Sigmoid colon (tissue), 4 donors: Measurements from ENCODE around the gene CD24.

ENCODE experiments used
- POLR2AphosphoS5 ChIP-seq, 4 donors: sonication (generic); formaldehyde crosslinking; IDR thresholded peaks; one replicate each; pipeline ENCODE4 v1.6.1; 2017; ENCODE audit warnings: antibody characterized with exemption in 4 of 4
- TF ChIP-seq, protein P1 (sequence below), 4 experiments: fragments of 450-650 bp in 3 of 4; fragments of 200-600 bp in 1 of 4; IDR thresholded peaks; one replicate each; pipeline ENCODE4 v1.5.1; 2016 to 2019; ENCODE audit warnings: antibody characterized with exemption in 4 of 4, mild to moderate bottlenecking in 3 of 4, moderate library complexity in 2 of 4

DNA sequence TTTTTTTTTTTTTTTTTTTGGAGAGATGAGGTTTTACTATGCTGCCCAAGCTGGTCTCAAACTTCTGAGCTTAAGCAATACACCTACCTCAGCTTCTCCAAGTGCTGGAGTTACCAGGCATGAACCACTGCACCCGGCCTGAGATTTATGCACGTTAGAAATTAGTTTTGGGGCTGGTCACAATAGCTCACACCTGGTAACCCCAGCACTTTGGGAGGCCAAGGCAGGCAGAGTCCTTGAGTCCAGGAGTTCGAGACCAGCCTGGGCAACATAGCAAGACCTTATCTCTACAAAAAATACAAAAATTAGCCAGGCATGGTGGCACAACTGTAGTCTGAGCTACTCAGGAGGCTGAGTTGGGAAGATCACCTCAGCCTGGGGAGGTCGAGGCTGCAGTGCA is 51.9 kb downstream of the CD24 start:
- TF ChIP-seq, protein P1, sequence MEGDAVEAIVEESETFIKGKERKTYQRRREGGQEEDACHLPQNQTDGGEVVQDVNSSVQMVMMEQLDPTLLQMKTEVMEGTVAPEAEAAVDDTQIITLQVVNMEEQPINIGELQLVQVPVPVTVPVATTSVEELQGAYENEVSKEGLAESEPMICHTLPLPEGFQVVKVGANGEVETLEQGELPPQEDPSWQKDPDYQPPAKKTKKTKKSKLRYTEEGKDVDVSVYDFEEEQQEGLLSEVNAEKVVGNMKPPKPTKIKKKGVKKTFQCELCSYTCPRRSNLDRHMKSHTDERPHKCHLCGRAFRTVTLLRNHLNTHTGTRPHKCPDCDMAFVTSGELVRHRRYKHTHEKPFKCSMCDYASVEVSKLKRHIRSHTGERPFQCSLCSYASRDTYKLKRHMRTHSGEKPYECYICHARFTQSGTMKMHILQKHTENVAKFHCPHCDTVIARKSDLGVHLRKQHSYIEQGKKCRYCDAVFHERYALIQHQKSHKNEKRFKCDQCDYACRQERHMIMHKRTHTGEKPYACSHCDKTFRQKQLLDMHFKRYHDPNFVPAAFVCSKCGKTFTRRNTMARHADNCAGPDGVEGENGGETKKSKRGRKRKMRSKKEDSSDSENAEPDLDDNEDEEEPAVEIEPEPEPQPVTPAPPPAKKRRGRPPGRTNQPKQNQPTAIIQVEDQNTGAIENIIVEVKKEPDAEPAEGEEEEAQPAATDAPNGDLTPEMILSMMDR (IDR thresholded peaks at IDR 0.05) = no peak
- no peak for TF ChIP-seq POLR2AphosphoS5 (IDR thresholded peaks at IDR 0.05)
